Measurements from ENCODE around the gene KSR1. TPM values are rescaled to one million over a fixed set of nuclear protein-coding genes. Genes with fewer than 3 reads are reported as not detected.

Gene KSR1
- total and polyA plus RNA-seq, 2 experiments from 2014 or later, result 7.8 to 53.2 TPM

- Mint-ChIP-seq H3K4me3 (no peak overlapping the region), H3K9me3 (no peaks in the 10 kb centered on the region; the same call in 2 of the 3 replicates), H3K36me3 (ENCODE audit: low read depth) (no peaks in the 10 kb centered on the region; the same call in 2 of the 3 replicates), H3K27ac (peak overlapping the region; percentile 73; the same call in 1 of the 2 replicates), H3K27me3 (ENCODE audit: insufficient read depth, low read depth, poor library complexity) (peaks cover 12% of the 10 kb centered on the region), H3K4me1 (peaks cover 78% of the 10 kb centered on the region)
- Histone ChIP-seq H4K20me1 (replicated peaks; ENCODE audit: insufficient read depth) (no peaks in the 10 kb centered on the region; the same call in none of the 2 replicates), H3K9me2 (ENCODE audit: insufficient read depth) (no peaks in the 10 kb centered on the region), H3K4me1 (ENCODE audit: insufficient read depth) (peaks cover 71% of the 10 kb centered on the region), H3K36me3 (ENCODE audit: insufficient read depth) (no peaks in the 10 kb centered on the region), H3K4me3 (no peak overlapping the region), H3K27ac (ENCODE audit: low read depth) (no peak overlapping the region), H3K79me2 (replicated peaks; ENCODE audit: insufficient read depth) (peaks cover 100% of the 10 kb centered on the region), H2AFZ (no peak overlapping the region), H3F3A (replicated peaks; ENCODE audit: low read depth) (no peaks in the 10 kb centered on the region; the same call in 1 of the 2 replicates), H3K4me2 (0 out of 2 replicates have a peak overlapping the region, but pooled peaks have one; percentile 43), H3K27me3 (ENCODE audit: insufficient read depth) (no peaks in the 10 kb centered on the region)
- DNase-seq (ENCODE audit: low spot score) (no peak), ATAC-seq (no peak)
- no peak for TF ChIP-seq JUNB (IDR thresholded peaks at IDR 0.05; ENCODE audit: unreplicated experiment)
- no peak for TF ChIP-seq CREB1 (CRISPR knock-in tag; IDR thresholded peaks at IDR 0.05; ENCODE audit: low read depth)
These were observed 15.3 kb downstream of the KSR1 start for GRCh38 chr17:27471321-27472269.

- Mint-ChIP-seq H3K27me3 (ENCODE audit: insufficient read depth, low read depth, poor library complexity) (peaks cover 11% of the 10 kb centered on the region), H3K27ac (peak overlapping the region; percentile 46), H3K4me3 (peak overlapping the region; percentile 7; the same call in 1 of the 3 replicates), H3K9me3 (no peaks in the 10 kb centered on the region; the same call in 2 of the 3 replicates), H3K36me3 (ENCODE audit: low read depth) (no peaks in the 10 kb centered on the region; the same call in 2 of the 3 replicates), H3K4me1 (peaks cover 79% of the 10 kb centered on the region)
- peaks cover 99% of the 10 kb centered on the region for H3K79me2 ChIP-seq (replicated peaks; ENCODE audit: insufficient read depth)
- peak overlapping the region; percentile 17 for H3K27ac ChIP-seq (ENCODE audit: low read depth)
- ATAC-seq (no peak), DNase-seq (ENCODE audit: low spot score) (no peak)
- H3K4me2 ChIP-seq, result peak overlapping the region; percentile 46
- H3K4me3 ChIP-seq, result no peak overlapping the region
- H3K4me1 ChIP-seq (ENCODE audit: insufficient read depth), result peaks cover 72% of the 10 kb centered on the region
- H3K36me3 ChIP-seq (ENCODE audit: insufficient read depth), result no peaks in the 10 kb centered on the region
- H4K20me1 ChIP-seq (replicated peaks; ENCODE audit: insufficient read depth), result no peaks in the 10 kb centered on the region; the same call in none of the 2 replicates
- no peaks in the 10 kb centered on the region for H3F3A ChIP-seq (replicated peaks; ENCODE audit: low read depth)
- H3K27me3 ChIP-seq (ENCODE audit: insufficient read depth), result no peaks in the 10 kb centered on the region
- H3K9me2 ChIP-seq (ENCODE audit: insufficient read depth), result no peaks in the 10 kb centered on the region
- H2AFZ ChIP-seq, result no peak overlapping the region
- TF ChIP-seq ZNF462 (CRISPR knock-in tag; IDR thresholded peaks at IDR 0.05) (no peak), NANOG (IDR thresholded peaks at IDR 0.05; ENCODE audit: borderline replicate concordance) (no peak), EZH2phosphoT487 (IDR thresholded peaks at IDR 0.05; ENCODE audit: unreplicated experiment) (no peak), STAT1 (IDR thresholded peaks at IDR 0.05; ENCODE audit: unreplicated experiment) (no peak), ZNF114 (CRISPR knock-in tag; IDR thresholded peaks at IDR 0.05) (no peak), ETS1 (IDR thresholded peaks at IDR 0.05) (no peak), CREB1 (CRISPR knock-in tag; IDR thresholded peaks at IDR 0.05; ENCODE audit: low read depth) (no peak), ZNF331 (CRISPR knock-in tag; IDR thresholded peaks at IDR 0.05; ENCODE audit: low read depth) (no peak), CTCF (conservative IDR thresholded peaks at IDR 0.05; ENCODE audit: low read depth in 2 of 2) (no peak)
These were observed 17.0 kb downstream of the KSR1 start for GRCh38 chr17:27473190-27473747.
